CD8-positive, alpha-beta memory T cell (primary cell): ENCODE measurements around the gene ETV6. TPM values are rescaled to one million over a fixed set of nuclear protein-coding genes. Genes with fewer than 3 reads are reported as not detected.
A peak's percentile ranks its signal among the peaks of the same experiment; 100 is the strongest.

Experiments
- CTCF ChIA-PET: fragments of 350-600 bp; sonication (Branson Sonifier 250); formaldehyde crosslinking; loops from one replicate; lab custom pipeline; 2021; ENCODE audit warnings: antibody characterized with exemption; lab: Charles Lee
- POLR2A ChIA-PET: fragments of 350-600 bp; sonication (Branson Sonifier 250); formaldehyde crosslinking; loops from one replicate; lab custom pipeline; 2021; ENCODE audit warnings: antibody characterized with exemption; lab: Charles Lee
- DNase-seq, 5 donors: peaks; one replicate each; pipeline versions ENCODE4 v3.0.0 to v3.0.0-alpha.2; 2020 to 2022; ENCODE audit warnings: mixed read lengths in 1 of 5
- H3K27ac ChIP-seq: one replicate; pipeline ENCODE4 v1.7.0; 2013; ENCODE audit warnings: low read depth, mild to moderate bottlenecking, low read length, moderate library complexity
- H3K27me3 ChIP-seq: 2 replicates; pipeline ENCODE4 v1.7.0; 2013; ENCODE audit warnings: low read length, mild to moderate bottlenecking; ENCODE audit not compliant: insufficient read depth, poor library complexity, severe bottlenecking
- H3K36me3 ChIP-seq: 2 replicates; pipeline ENCODE4 v1.7.0; 2013; ENCODE audit warnings: mild to moderate bottlenecking, low read length, moderate library complexity; ENCODE audit not compliant: insufficient read depth
- H3K4me1 ChIP-seq: 2 replicates; pipeline ENCODE4 v1.7.0; 2013; ENCODE audit warnings: mild to moderate bottlenecking, low read length, moderate library complexity; ENCODE audit not compliant: insufficient read depth
- H3K4me3 ChIP-seq: 2 replicates; pipeline ENCODE4 v1.7.0; 2013; ENCODE audit warnings: mild to moderate bottlenecking, low read length
- H3K9me3 ChIP-seq: 2 replicates; pipeline ENCODE4 v1.7.0; 2013; ENCODE audit warnings: mild to moderate bottlenecking, low read length
- H3K27ac Mint-ChIP-seq, 8 donors: one replicate each; pipeline ENCODE4 v1.8.0; 2020 to 2021; ENCODE audit warnings: mixed read lengths in 8 of 8, mild to moderate bottlenecking in 6 of 8, inconsistent platforms in 3 of 8, moderate library complexity in 3 of 8
- H3K27me3 Mint-ChIP-seq, 2 donors: one replicate each; pipeline ENCODE4 v1.8.0; 2020 to 2021; ENCODE audit warnings: mixed read lengths in 2 of 2, mild to moderate bottlenecking in 1 of 2, moderate library complexity in 1 of 2
- H3K36me3 Mint-ChIP-seq, 3 donors: one replicate each; pipeline ENCODE4 v1.8.0; 2020 to 2021; ENCODE audit warnings: mixed read lengths in 3 of 3, inconsistent platforms in 1 of 3, mild to moderate bottlenecking in 1 of 3
- H3K4me1 Mint-ChIP-seq, 3 donors: one replicate each; pipeline ENCODE4 v1.8.0; 2020 to 2021; ENCODE audit warnings: mixed read lengths in 3 of 3, inconsistent platforms in 1 of 3, mild to moderate bottlenecking in 1 of 3
- H3K4me3 Mint-ChIP-seq, 7 donors: one replicate each; pipeline ENCODE4 v1.8.0; 2020 to 2021; ENCODE audit warnings: mixed read lengths in 7 of 7, mild to moderate bottlenecking in 6 of 7, moderate library complexity in 4 of 7, inconsistent platforms in 2 of 7
- H3K9me3 Mint-ChIP-seq, 5 donors: one replicate each; pipeline ENCODE4 v1.8.0; 2020 to 2022; ENCODE audit warnings: mixed read lengths in 5 of 5, mild to moderate bottlenecking in 3 of 5, moderate library complexity in 2 of 5, inconsistent platforms in 1 of 5
- polyA plus RNA-seq: library from polyadenylated mRNA; unstranded; fragments of 300-500 nt; fragmentation: Illumina TruSeq; gene quantifications from one replicate; pipeline ENCODE4 v1.2.3, GENCODE V29; 2021
- total RNA-seq, 2 experiments: library from RNA; stranded (reverse); gene quantifications; one replicate each; pipeline ENCODE4 v1.2.3, GENCODE V29; 2021

Gene ETV6
- total and polyA plus RNA-seq, 3 experiments from 2014 or later, result 6.0 to 51.5 (median 49.3) TPM

DNA sequence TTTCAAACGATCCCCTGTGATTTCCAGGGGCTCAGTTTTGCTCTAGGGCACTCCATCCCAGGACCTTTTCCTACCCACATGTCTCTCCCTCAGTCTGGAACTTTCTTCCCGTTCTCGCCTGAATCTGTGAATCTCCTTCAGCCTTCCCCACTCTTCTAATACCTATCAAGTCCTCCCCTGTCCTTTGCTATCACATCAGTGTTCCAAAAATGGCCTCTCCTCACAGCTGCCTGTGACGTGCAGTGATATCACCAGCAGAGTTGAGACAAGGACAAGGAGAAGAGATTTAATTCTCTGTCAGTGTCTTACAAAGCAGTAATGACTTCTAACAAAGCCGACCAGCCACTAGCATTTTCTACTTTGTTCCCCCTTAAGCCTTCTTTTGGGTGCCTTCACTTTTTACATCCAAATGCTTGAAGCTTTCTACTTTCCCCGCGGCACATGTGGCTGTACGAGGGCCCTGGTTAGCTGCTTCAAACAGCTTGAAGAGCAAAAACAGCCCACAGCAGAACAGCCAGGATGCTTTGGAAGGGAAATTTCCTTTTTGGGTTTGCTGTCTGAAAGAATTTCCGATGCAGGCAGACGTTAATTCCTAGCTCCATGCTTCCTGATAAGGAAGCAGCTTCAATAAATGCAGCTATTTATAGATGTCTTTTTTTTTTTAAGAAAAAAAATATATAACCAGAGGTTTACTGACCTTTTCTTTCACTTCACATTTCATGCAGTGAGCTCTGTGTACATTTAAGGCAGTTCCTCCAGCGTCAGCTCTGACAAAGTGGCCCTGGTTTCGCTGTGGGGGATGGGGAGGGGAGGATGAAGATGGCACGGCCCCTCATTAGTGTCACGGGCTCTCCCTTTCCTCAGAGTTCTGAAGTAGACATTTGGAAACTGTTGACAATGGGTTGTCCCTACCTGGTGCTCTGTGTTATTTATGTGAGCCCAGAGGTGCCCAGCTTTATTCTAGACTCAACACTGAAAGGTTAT lies 109.3 kb downstream of the ETV6 start:
- peaks cover 17 to 45% (median 37%) of the 10 kb centered on the region in 3 donors for H3K4me1 Mint-ChIP-seq
- Histone ChIP-seq H3K27me3 (no peaks in the 10 kb centered on the region), H3K4me3 (no peak overlapping the region), H3K36me3 (no peaks in the 10 kb centered on the region), H3K27ac (no peak overlapping the region), H3K9me3 (no peaks in the 10 kb centered on the region), H3K4me1 (peaks cover 5% of the 10 kb centered on the region)
- no peak overlapping the region for H3K4me3 Mint-ChIP-seq
- no peaks in the 10 kb centered on the region for H3K9me3 Mint-ChIP-seq
- POLR2A ChIA-PET, result no interaction called here
- H3K27me3 Mint-ChIP-seq, result no peaks in the 10 kb centered on the region
- CTCF ChIA-PET, result interaction anchor here (0.5 to 0.8 kb wide), 3 partner anchors 61 to 894 kb away, joined by 3 read pairs; no protein-coding TSS in a partner anchor
- H3K27ac Mint-ChIP-seq, result peak overlapping the region in 4 of 8 donors; percentile 21 to 68 (median 49)
- DNase-seq, result no peak
- peaks cover 0 to 35% (median 18%) of the 10 kb centered on the region in 3 donors for H3K36me3 Mint-ChIP-seq

DNA sequence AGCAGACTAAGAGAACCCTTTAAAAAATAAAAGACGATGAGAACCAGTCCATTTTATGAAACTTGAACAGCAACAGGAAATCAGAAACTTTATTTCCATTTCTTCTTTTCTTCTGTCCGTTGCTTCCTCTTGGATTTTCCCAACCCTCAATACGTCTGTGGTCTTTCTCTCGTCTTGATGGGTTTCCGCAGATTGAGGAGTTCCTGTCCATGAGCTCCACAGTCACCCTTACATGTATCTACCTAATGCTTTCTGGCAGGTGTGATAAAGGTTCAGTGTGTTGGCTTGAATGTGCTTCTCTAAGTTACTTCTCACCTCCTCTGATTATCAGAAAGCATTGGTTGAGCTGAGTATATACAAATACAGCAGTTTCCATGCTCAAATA lies 110.0 kb downstream of the ETV6 start:
- Histone ChIP-seq H3K27me3 (no peaks in the 10 kb centered on the region), H3K27ac (no peak overlapping the region), H3K4me3 (no peak overlapping the region), H3K4me1 (peaks cover 5% of the 10 kb centered on the region), H3K9me3 (no peaks in the 10 kb centered on the region), H3K36me3 (no peaks in the 10 kb centered on the region)
- H3K9me3 Mint-ChIP-seq, result no peaks in the 10 kb centered on the region
- DNase-seq, result no peak
- H3K4me1 Mint-ChIP-seq, result peaks cover 17 to 52% (median 41%) of the 10 kb centered on the region in 3 donors
- ChIA-PET POLR2A (no interaction called here), CTCF (interaction anchor here (0.5 kb wide), 1 partner anchor 893 kb away, joined by 3 read pairs; no protein-coding TSS in a partner anchor)
- peaks cover 0 to 28% (median 16%) of the 10 kb centered on the region in 3 donors for H3K36me3 Mint-ChIP-seq
- no peak overlapping the region for H3K4me3 Mint-ChIP-seq
- no peaks in the 10 kb centered on the region for H3K27me3 Mint-ChIP-seq
- peak overlapping the region in 1 of 8 donors; percentile 51 for H3K27ac Mint-ChIP-seq

DNA sequence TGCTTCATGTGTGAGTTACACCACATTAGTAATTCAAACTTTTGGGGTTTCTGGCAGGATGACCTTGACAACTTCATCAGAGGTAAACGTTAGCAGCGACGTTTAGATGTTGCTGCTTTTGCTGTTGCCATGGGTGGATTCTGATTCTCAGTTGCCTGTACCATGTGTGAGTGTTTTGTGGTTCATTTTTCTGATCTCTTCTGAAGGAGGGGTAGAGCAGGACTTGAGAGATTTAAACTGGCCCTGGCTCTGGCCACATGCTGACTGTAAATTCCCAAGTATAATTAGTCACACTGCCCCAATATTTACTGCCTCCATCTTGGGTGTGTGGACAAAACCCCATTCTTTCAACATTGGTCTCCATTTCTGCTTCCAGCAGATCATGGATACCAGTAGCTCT lies 110.4 kb downstream of the ETV6 start:
- DNase-seq, result no peak
- ChIA-PET POLR2A (no interaction called here), CTCF (no interaction called here)

DNA sequence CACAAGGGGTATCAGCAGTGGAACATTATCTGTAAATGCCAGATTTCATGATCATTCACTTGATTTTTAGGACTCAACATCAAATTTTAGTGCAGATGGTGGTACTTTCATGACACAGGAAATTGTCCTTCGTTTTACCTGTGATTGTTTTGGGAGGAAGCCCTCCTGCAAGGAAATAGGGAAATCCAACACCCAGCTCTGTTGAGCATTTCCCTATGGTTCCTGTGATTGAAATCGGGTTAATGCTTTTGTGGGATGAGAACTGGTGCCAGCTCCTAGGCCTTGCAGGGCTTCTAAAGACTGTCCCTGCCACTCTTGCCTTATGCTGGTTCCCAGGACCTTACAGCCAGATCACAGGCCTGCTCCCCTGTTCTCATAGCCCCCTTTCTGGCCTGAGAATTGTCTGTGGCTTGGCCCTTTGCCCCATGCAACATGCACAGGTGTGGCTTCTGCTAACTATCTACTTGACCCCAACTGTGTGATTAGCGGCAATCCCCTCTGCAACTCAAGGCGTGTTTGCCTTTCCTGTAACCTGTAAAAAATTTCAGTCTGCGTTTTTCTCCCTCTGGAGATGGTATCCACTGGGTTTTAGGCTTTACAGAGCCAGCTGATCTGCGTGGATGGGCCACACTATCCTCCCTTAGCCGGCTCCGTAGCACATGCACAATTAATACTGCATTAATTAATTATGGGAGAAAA lies 112.5 kb downstream of the ETV6 start:
- Mint-ChIP-seq H3K27me3 (no peaks in the 10 kb centered on the region), H3K4me1 (peaks cover 38 to 77% (median 67%) of the 10 kb centered on the region in 3 donors), H3K36me3 (peaks cover 0 to 12% (median 11%) of the 10 kb centered on the region in 3 donors), H3K27ac (peak overlapping the region in 3 of 8 donors; percentile 37 to 51 (median 39)), H3K9me3 (no peaks in the 10 kb centered on the region), H3K4me3 (peak overlapping the region in 2 of 7 donors; percentile 38 to 54)
- Histone ChIP-seq H3K36me3 (no peaks in the 10 kb centered on the region), H3K4me1 (peaks cover 28% of the 10 kb centered on the region), H3K27ac (no peak overlapping the region), H3K9me3 (no peaks in the 10 kb centered on the region), H3K4me3 (no peak overlapping the region), H3K27me3 (no peaks in the 10 kb centered on the region)
- ChIA-PET CTCF (no interaction called here), POLR2A (no interaction called here)
- no peak for DNase-seq

More for the DNA sequence above, 110.4 kb downstream of the ETV6 start:
- H3K4me1 Mint-ChIP-seq, result peaks cover 17 to 56% (median 46%) of the 10 kb centered on the region in 3 donors
- H3K4me3 Mint-ChIP-seq, result no peak overlapping the region
- Histone ChIP-seq H3K27ac (no peak overlapping the region), H3K27me3 (no peaks in the 10 kb centered on the region), H3K4me1 (peaks cover 7% of the 10 kb centered on the region), H3K4me3 (no peak overlapping the region), H3K36me3 (no peaks in the 10 kb centered on the region), H3K9me3 (no peaks in the 10 kb centered on the region)
- H3K9me3 Mint-ChIP-seq, result no peaks in the 10 kb centered on the region
- no peak overlapping the region for H3K27ac Mint-ChIP-seq
- peaks cover 0 to 25% (median 12%) of the 10 kb centered on the region in 3 donors for H3K36me3 Mint-ChIP-seq
- no peaks in the 10 kb centered on the region for H3K27me3 Mint-ChIP-seq

DNA sequence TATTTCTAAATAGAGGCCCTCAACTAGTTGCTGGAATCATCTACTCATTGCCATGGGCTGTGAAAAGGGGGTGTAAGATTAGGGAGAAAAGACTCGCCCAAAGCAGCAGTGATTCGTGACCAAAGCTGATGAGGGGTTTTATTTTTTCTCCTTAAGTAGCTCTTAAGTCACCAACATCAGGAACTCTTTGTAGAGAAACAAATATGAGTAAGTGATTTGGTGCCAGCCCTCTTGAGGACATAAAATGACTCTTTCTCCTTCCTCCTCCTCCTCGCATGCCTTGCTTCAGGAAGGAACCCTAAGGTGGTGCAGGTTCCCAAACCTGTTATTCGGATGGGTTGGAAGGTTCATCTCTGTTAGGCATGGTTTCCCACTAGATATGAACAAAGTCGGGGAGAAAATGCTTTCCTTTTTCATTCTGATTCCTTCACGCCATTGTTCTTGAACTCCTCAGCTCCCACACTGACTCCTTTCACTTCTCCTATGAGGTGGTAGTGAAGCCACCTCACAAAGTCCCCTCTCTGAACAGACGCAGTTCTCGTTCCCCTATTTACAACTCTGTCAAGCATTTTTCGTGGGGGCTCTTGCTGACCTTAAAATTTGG lies 113.4 kb downstream of the ETV6 start:
- no peaks in the 10 kb centered on the region for H3K36me3 ChIP-seq
- Mint-ChIP-seq H3K36me3 (peaks cover 0 to 12% (median 9%) of the 10 kb centered on the region in 3 donors), H3K27me3 (no peaks in the 10 kb centered on the region), H3K9me3 (no peaks in the 10 kb centered on the region), H3K4me1 (peaks cover 42 to 85% (median 75%) of the 10 kb centered on the region in 3 donors), H3K27ac (peak overlapping the region in 5 of 8 donors; percentile 14 to 90 (median 47)), H3K4me3 (no peak overlapping the region)
- POLR2A ChIA-PET, result no interaction called here
- H3K4me1 ChIP-seq, result peaks cover 28% of the 10 kb centered on the region
- no peaks in the 10 kb centered on the region for H3K27me3 ChIP-seq
- H3K9me3 ChIP-seq, result no peaks in the 10 kb centered on the region
- H3K27ac ChIP-seq, result no peak overlapping the region
- no peak for DNase-seq
- no peak overlapping the region for H3K4me3 ChIP-seq
- CTCF ChIA-PET, result interaction anchor here (1.0 kb wide), 1 partner anchor 35 kb away, joined by 3 read pairs; no protein-coding TSS in a partner anchor

DNA sequence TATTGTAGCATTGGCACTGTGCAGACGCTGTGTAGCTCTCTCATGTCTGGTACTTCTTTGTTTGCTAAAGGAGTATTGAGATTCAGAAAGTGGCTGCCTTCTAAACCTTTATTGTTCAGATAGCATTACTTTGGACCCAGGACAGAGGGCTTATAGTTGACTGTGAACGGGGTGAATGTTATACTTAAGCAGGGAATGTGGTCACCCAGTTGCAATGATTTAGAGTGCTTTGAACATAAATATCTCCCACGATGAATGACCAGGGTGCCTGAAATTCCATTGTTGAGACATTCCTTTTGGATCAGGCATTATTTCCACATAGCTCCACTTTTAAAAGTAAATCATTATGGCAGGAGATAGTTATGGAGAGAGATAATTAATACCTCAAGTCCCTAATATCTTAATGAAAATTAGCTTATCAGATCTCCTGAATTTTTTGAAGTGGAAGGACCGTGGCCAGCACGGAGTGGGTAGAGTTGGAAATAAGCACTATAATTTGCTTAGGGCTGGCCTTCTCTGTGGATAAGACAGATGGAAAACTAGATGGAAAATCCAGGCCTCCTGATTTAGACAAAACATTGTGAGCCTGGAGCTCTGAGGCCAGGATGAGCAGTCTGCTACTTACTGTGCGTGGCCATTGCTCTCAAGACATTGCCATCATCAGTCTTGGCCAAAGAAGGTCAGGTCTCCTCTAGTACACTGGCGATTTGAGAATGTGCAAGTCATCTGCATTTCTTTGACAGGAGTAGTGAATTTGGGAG lies 114.5 kb downstream of the ETV6 start:
- Histone ChIP-seq H3K36me3 (no peaks in the 10 kb centered on the region), H3K4me3 (no peak overlapping the region), H3K27ac (no peak overlapping the region), H3K9me3 (no peaks in the 10 kb centered on the region), H3K27me3 (no peaks in the 10 kb centered on the region), H3K4me1 (peaks cover 28% of the 10 kb centered on the region)
- Mint-ChIP-seq H3K4me3 (no peak overlapping the region), H3K36me3 (peaks cover 0 to 12% (median 3%) of the 10 kb centered on the region in 3 donors), H3K9me3 (no peaks in the 10 kb centered on the region), H3K27ac (peak overlapping the region in 2 of 8 donors; percentile 72 to 80), H3K4me1 (peaks cover 44 to 86% (median 75%) of the 10 kb centered on the region in 3 donors), H3K27me3 (no peaks in the 10 kb centered on the region)
- no peak for DNase-seq
- POLR2A ChIA-PET, result no interaction called here
- CTCF ChIA-PET, result interaction anchor here (1.0 kb wide), 1 partner anchor 36 kb away, joined by 3 read pairs; no protein-coding TSS in a partner anchor

DNA sequence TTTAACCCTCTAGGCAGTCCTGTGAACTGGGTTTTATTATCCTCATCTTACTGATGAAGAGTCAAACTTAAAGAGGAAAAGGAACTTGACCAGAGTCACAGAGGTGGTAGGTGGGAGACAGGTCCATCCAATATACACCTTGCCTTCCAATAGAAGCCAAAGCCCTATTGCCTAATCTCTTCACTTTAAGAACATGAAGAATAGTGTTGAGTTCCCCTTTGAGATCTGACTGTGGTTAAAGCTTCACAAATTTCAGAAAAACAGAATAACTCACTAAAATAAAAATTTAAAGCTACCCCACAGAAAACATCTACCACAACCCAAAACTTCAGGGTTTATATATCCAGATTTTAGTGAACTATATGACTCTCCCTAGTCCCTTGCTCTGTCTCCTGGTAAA lies 115.4 kb downstream of the ETV6 start:
- H3K4me1 Mint-ChIP-seq, result peaks cover 50 to 91% (median 84%) of the 10 kb centered on the region in 3 donors
- peak overlapping the region in 6 of 8 donors; percentile 12 to 82 (median 58) for H3K27ac Mint-ChIP-seq
- no peaks in the 10 kb centered on the region for H3K9me3 Mint-ChIP-seq
- no peaks in the 10 kb centered on the region for H3K27me3 Mint-ChIP-seq
- no peak for DNase-seq
- H3K27ac ChIP-seq, result no peak overlapping the region
- H3K36me3 ChIP-seq, result no peaks in the 10 kb centered on the region
- H3K4me3 ChIP-seq, result no peak overlapping the region
- CTCF ChIA-PET, result no interaction called here
- H3K4me3 Mint-ChIP-seq, result no peak overlapping the region
- no peaks in the 10 kb centered on the region for H3K27me3 ChIP-seq
- peaks cover 29% of the 10 kb centered on the region for H3K4me1 ChIP-seq
- POLR2A ChIA-PET, result no interaction called here
- H3K36me3 Mint-ChIP-seq, result peaks cover 0 to 9% (median 3%) of the 10 kb centered on the region in 3 donors
- no peaks in the 10 kb centered on the region for H3K9me3 ChIP-seq
